ENCODE results near the gene SHKBP1.
"Not testable (repeated sequence)": the region's sequence is repeated elsewhere in the genome, so short reads cannot be mapped to it uniquely, and the experiment has no call there.

The SHKBP1 gene

GRCh38 chr19:40534148-40534547, 42.5 kb upstream of the SHKBP1 start:
- DNase-seq (ENCODE audit: low spot score) = no peak
- no peak for TF ChIP-seq CTCF (IDR thresholded peaks at IDR 0.05; ENCODE audit: extremely low read depth, missing control alignments)

DNA sequence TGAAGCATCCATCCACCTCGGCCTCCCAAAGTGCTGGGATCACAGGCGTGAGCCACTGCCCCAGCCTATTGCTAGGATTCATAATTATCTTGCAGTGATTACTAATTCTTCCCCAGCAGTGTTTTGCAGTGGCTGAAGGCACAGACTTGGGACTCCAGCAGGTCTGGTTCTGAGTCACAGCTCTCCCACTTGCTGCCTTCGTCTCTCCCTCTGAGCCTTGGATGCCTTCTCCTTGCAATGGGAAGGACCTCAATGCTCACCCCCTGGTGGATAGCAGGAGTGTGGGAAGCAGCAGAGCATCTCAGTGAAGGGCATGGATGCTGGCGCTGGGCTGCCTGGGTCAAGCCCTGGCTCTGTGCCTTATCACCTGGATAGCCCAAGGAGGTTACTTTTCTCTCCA, 37.6 kb upstream of the SHKBP1 start:
- no peak for DNase-seq (ENCODE audit: low spot score)

GRCh38 chr19:40542202-40542859, 34.3 kb upstream of the SHKBP1 start:
- DNase-seq (ENCODE audit: low spot score) = no peak
- TF ChIP-seq CTCF (IDR thresholded peaks at IDR 0.05; ENCODE audit: extremely low read depth, missing control alignments) = no peak

More for the DNA sequence above, 37.6 kb upstream of the SHKBP1 start:
- no peak for TF ChIP-seq CTCF (IDR thresholded peaks at IDR 0.05; ENCODE audit: extremely low read depth, missing control alignments)

DNA sequence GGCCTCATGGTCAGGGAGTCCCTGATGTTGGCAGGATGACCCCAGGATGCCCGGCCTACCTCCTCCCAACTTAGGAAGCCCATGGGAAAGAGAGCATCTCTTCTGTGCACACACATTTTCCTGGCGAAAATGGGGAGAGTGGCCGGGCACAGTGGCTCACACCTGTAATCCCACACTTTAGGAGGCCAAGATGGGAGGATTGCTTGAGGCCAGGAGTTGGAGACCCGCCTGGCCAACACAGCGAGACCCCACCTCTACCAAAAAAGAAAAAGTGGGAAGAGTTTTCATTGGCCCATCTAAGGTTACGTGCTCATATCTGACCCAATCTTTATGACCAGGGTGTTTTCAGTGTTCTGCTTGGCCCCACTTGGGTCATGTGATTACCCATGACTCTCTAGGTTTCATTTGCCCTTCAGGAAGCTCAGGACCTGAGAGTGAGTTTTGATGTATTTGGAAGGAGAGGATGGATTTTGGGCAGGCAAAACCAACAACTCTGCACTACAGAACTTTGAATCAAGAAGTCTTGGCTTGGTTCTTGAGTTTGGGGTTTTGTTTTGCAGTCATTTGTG, 33.6 kb upstream of the SHKBP1 start:
- no peak for DNase-seq (ENCODE audit: low spot score)
- no peak for TF ChIP-seq CTCF (IDR thresholded peaks at IDR 0.05; ENCODE audit: extremely low read depth, missing control alignments)

DNA sequence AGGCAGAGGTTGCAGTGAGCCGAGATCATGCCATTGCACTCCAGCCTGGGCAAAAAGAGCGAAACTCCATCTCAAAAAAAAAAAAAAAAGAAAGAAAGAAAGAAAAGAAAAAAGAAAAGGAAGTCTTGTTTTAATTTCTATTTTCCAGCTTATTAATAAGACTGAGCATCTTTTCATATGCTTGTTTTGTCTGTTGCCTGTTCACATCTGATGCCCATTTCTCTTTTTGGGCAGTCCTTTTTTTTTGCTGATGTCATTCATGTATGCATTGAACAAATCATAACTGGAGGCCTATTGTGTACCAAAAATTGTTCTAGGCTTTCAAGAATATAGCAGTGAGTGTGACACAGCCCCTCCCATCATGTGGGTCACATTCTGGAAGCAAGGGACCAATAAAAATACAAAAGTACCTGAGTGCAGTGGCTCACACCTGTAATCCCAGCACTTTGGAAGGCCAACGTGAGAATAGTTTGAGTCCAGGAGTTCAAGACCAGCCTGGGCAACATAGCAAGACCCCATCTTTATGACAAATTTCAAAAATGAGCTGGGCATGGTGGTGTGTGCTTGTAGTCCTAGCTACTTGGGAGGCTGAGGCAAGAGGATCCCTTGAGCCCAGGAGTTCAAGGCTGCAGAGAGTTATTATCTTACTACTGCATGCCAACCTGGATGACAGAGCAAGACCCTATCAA, 30.4 kb upstream of the SHKBP1 start:
- DNase-seq (ENCODE audit: low spot score) = not testable (repeated sequence)

DNA sequence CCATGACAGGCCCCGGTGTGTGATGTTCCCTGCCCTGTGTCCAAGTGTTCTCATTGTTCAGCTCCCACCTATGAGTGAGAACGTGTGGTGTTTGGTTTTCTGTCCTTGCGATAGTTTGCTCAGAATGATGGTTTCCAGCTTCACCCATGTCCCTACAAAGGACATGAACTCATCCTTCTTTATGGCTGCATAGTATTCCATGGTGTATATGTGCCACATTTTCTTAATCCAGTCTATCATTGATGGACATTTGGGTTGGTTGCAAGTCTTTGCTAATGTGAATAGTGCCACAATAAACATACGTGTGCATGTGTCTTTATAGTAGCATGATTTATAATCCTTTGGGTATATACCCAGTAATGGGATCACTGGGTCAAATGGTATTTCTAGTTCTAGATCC, 29.5 kb upstream of the SHKBP1 start:
- DNase-seq (ENCODE audit: low spot score) = not testable (repeated sequence)

DNA sequence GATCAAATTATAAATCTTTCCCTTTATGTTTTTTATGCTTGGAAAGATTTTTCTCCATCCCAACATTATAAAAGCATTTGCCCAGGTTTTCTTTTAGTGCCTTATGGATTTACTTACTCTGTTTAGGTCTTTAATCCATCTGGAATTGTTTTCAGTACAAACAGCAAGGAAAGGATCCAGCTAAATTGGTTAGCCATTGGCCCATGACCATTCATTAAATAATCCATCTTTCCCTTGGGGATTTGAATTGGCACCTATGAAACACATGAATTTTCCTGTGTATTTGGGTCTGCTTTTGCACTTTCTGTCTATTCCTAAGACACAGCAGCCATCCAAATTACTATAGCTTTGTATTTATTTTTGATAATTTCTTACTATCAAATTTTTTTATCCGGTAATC, 28.8 kb upstream of the SHKBP1 start:
- DNase-seq (ENCODE audit: low spot score) = no peak
- TF ChIP-seq CTCF (IDR thresholded peaks at IDR 0.05; ENCODE audit: extremely low read depth, missing control alignments) = no peak

DNA sequence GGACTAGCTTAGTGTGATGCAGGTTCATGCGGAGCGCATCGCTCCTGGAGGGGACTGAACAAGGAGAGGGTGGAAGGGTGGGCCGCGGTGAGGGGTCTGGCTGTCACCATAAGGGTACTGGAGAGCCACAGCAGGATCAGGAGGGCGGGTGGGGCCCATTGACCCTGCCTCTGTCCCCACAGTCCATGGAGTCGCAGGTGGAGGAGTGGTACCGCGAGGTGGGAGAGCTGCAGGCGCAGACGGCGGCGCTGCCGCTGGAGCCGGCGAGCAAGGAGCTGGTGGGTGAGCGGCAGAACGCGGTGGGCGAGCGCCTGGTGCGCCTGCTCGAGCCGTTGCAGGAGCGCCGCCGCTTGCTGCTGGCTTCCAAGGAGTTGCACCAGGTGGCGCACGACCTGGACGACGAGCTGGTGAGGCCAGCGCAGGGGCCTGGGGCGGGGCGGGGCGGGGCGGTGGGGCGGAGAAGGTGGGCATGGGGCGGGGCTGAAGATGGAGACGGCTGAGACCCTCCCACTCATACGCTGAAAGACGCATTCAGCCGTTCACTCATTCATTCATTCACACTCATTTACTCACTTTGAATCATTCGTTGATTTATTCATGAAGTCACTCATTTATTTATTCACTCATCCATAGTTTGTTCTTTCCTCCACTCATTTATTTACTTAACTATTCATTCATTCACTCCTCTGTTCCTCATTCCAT, 27.5 kb upstream of the SHKBP1 start:
- peak; percentile 89 for DNase-seq (ENCODE audit: low spot score)
- peak; percentile 54 for TF ChIP-seq CTCF (IDR thresholded peaks at IDR 0.05; ENCODE audit: extremely low read depth, missing control alignments)

Measured in GM20000 (cell line).